ENCODE measurements around the gene SMARCC2. TPM values are rescaled to one million over a fixed set of nuclear protein-coding genes. Genes with fewer than 3 reads are reported as not detected.
A peak's percentile ranks its signal among the peaks of the same experiment; 100 is the strongest.
"Not testable (repeated sequence)": the region's sequence is repeated elsewhere in the genome, so short reads cannot be mapped to it uniquely, and the experiment has no call there.

Gene SMARCC2
- polyA plus RNA-seq, 3 donors from 2014 or later: 25.7 to 118 (median 43.7) TPM

- H3K27me3 Mint-ChIP-seq (ENCODE audit: low read depth in 3 of 3): peaks cover 0 to 1% (median 0%) of the 10 kb centered on the region in 3 donors
- no peak overlapping the region for H3K4me3 Mint-ChIP-seq
- H3K27ac Mint-ChIP-seq: peak overlapping the region in 3 of 6 donors; percentile 1 to 57 (median 20)
Observed at GRCh38 chr12:56202366-56202765, 13.1 kb upstream of the SMARCC2 start.

GRCh38 chr12:56198836-56199235, 9.6 kb upstream of the SMARCC2 start:
- Mint-ChIP-seq H3K4me3 (no peak overlapping the region), H3K9me3 (no peaks in the 10 kb centered on the region), H3K27me3 (ENCODE audit: low read depth in 3 of 3) (peaks cover 0 to 1% (median 0%) of the 10 kb centered on the region in 3 donors), H3K36me3 (peaks cover 0 to 4% (median 0%) of the 10 kb centered on the region in 3 donors), H3K4me1 (peaks cover 0 to 5% of the 10 kb centered on the region in 2 donors), H3K27ac (peak overlapping the region in 1 of 6 donors; percentile 17)
- DNase-seq: no peak

More at GRCh38 chr12:56202366-56202765, 13.1 kb upstream of the SMARCC2 start:
- DNase-seq: no peak
- Mint-ChIP-seq H3K9me3 (no peaks in the 10 kb centered on the region), H3K36me3 (peaks cover 5 to 13% (median 10%) of the 10 kb centered on the region in 3 donors), H3K4me1 (peaks cover 0 to 5% of the 10 kb centered on the region in 2 donors)

GRCh38 chr12:56197921-56198635, 8.8 kb upstream of the SMARCC2 start:
- Mint-ChIP-seq H3K9me3 (no peaks in the 10 kb centered on the region), H3K4me1 (peaks cover 3 to 10% of the 10 kb centered on the region in 2 donors), H3K4me3 (no peak overlapping the region), H3K27ac (peak overlapping the region in 1 of 6 donors; percentile 5), H3K27me3 (ENCODE audit: low read depth in 3 of 3) (peaks cover 0 to 3% (median 0%) of the 10 kb centered on the region in 3 donors), H3K36me3 (peaks cover 0 to 4% (median 0%) of the 10 kb centered on the region in 3 donors)
- no peak for DNase-seq

DNA sequence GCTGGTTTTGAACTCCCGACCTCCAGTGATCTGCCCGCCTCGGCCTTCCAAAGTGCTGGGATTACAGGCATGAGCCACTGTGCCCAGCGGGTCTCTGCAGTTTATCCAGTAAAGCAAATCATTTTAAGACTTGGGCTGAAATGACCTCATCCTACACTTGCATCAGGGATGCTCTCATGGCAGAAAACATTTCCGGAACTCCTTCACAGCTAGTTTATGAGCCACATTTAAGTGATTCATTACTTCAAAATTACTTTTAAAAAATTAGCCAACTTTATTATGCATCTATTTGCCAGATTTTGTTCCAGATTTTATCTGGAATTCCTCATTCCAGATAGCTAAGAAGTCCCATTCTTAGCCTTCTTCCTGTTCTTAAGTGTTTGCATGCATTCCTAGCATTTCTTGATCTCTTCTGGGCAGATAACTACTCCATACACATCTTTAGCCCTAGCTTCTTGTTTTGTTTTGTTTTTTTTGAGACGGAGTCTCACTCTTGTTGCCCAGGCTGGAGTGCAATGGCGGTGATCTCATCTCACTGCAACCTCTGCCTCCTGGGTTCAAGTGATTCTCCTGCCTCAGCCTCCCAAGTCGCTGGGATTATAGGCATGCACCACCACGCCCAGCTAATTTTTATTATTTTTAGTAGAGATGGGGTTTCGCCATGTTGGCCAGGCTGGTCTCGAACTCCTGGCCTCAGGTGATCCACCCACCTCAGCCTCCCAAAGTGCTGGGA, 7.7 kb upstream of the SMARCC2 start:
- not testable (repeated sequence) for DNase-seq; H3K4me3 Mint-ChIP-seq; H3K9me3 Mint-ChIP-seq; H3K27ac Mint-ChIP-seq; H3K36me3 Mint-ChIP-seq; H3K27me3 Mint-ChIP-seq (ENCODE audit: low read depth in 3 of 3)
- H3K4me1 Mint-ChIP-seq: peaks cover 9 to 13% of the 10 kb centered on the region in 2 donors

DNA sequence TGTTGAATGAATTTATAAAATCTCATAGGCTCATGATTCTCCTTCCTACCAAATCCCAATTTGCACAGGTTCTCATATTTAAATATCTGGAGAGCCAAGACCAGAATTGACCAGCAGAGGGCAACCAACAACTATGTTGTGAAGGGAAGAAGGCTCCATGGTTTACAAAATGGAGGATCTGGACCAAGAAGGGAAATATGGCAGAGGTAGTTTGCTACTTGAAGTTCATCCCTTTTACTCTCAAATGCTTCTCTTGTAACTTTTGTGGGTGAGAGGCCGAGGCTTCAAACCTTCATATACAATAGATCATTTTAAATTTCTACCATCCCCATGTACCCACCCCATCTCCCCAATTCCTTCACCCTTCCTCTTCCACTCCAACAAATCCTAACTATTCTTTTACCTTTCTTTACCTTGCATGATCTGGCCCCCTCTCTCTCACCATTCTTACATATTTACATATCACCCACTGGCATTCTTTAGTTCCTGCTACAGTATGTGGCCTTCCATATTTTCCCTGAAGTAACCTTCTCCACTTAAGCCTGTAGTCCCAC, 3.8 kb upstream of the SMARCC2 start:
- Mint-ChIP-seq H3K27me3 (ENCODE audit: low read depth in 3 of 3) (peaks cover 10 to 18% (median 17%) of the 10 kb centered on the region in 3 donors), H3K4me1 (peaks cover 28 to 37% of the 10 kb centered on the region in 2 donors), H3K4me3 (peak overlapping the region; percentile 12 to 46 (median 37)), H3K36me3 (peaks cover 0 to 4% (median 0%) of the 10 kb centered on the region in 3 donors), H3K27ac (peak overlapping the region in 4 of 6 donors; percentile 36 to 88 (median 62)), H3K9me3 (no peaks in the 10 kb centered on the region)
- DNase-seq: peak; percentile 67 to 75 (median 72)

GRCh38 chr12:56192582-56192981, 3.3 kb upstream of the SMARCC2 start:
- H3K27ac Mint-ChIP-seq: peak overlapping the region in 5 of 6 donors; percentile 12 to 88 (median 41)
- peaks cover 10 to 18% (median 17%) of the 10 kb centered on the region in 3 donors for H3K27me3 Mint-ChIP-seq (ENCODE audit: low read depth in 3 of 3)
- no peaks in the 10 kb centered on the region for H3K9me3 Mint-ChIP-seq
- peaks cover 33 to 43% of the 10 kb centered on the region in 2 donors for H3K4me1 Mint-ChIP-seq
- peak overlapping the region; percentile 12 to 46 (median 37) for H3K4me3 Mint-ChIP-seq
- DNase-seq: peak in 1 of 3 donors; percentile 12
- H3K36me3 Mint-ChIP-seq: peaks cover 0 to 4% (median 0%) of the 10 kb centered on the region in 3 donors

GRCh38 chr12:56190695-56191155, 1.4 kb upstream of the SMARCC2 start:
- peaks cover 10 to 18% (median 17%) of the 10 kb centered on the region in 3 donors for H3K27me3 Mint-ChIP-seq (ENCODE audit: low read depth in 3 of 3)
- no peak for DNase-seq
- H3K27ac Mint-ChIP-seq: peak overlapping the region; percentile 92 to 98 (median 96)
- H3K4me3 Mint-ChIP-seq: peak overlapping the region; percentile 92 to 98 (median 97)
- no peaks in the 10 kb centered on the region for H3K9me3 Mint-ChIP-seq
- H3K36me3 Mint-ChIP-seq: peaks cover 2 to 4% (median 4%) of the 10 kb centered on the region in 3 donors
- peaks cover 43 to 58% of the 10 kb centered on the region in 2 donors for H3K4me1 Mint-ChIP-seq

GRCh38 chr12:56189918-56190694, 823 bp upstream of the SMARCC2 start:
- H3K4me1 Mint-ChIP-seq: peaks cover 43 to 60% of the 10 kb centered on the region in 2 donors
- H3K36me3 Mint-ChIP-seq: peaks cover 3 to 4% (median 4%) of the 10 kb centered on the region in 3 donors
- peak; percentile 72 to 74 (median 74) for DNase-seq
- H3K27ac Mint-ChIP-seq: peak overlapping the region; percentile 92 to 98 (median 96)
- peaks cover 10 to 18% (median 17%) of the 10 kb centered on the region in 3 donors for H3K27me3 Mint-ChIP-seq (ENCODE audit: low read depth in 3 of 3)
- peak overlapping the region; percentile 92 to 98 (median 97) for H3K4me3 Mint-ChIP-seq
- no peaks in the 10 kb centered on the region for H3K9me3 Mint-ChIP-seq

GRCh38 chr12:56188778-56189098, 545 bp downstream of the SMARCC2 start:
- H3K4me1 Mint-ChIP-seq: peaks cover 43 to 60% of the 10 kb centered on the region in 2 donors

GRCh38 chr12:56188131-56188777, 1.0 kb downstream of the SMARCC2 start:
- Mint-ChIP-seq H3K27ac (peak overlapping the region; percentile 73 to 99 (median 91)), H3K36me3 (peaks cover 7 to 19% (median 8%) of the 10 kb centered on the region in 3 donors), H3K4me1 (peaks cover 42 to 56% of the 10 kb centered on the region in 2 donors), H3K27me3 (ENCODE audit: low read depth in 3 of 3) (peaks cover 10 to 18% (median 16%) of the 10 kb centered on the region in 3 donors), H3K9me3 (no peaks in the 10 kb centered on the region), H3K4me3 (peak overlapping the region; percentile 86 to 98 (median 89))
- DNase-seq: peak in 1 of 3 donors; percentile 16

More at GRCh38 chr12:56188778-56189098, 545 bp downstream of the SMARCC2 start:
- H3K9me3 Mint-ChIP-seq: no peaks in the 10 kb centered on the region
- H3K27ac Mint-ChIP-seq: peak overlapping the region; percentile 73 to 99 (median 91)
- peaks cover 7 to 16% (median 8%) of the 10 kb centered on the region in 3 donors for H3K36me3 Mint-ChIP-seq
- peak overlapping the region; percentile 86 to 98 (median 89) for H3K4me3 Mint-ChIP-seq
- peaks cover 10 to 18% (median 17%) of the 10 kb centered on the region in 3 donors for H3K27me3 Mint-ChIP-seq (ENCODE audit: low read depth in 3 of 3)
- DNase-seq: peak in 1 of 3 donors; percentile 22

- Mint-ChIP-seq H3K4me1 (peaks cover 34 to 46% of the 10 kb centered on the region in 2 donors), H3K9me3 (no peaks in the 10 kb centered on the region), H3K27me3 (ENCODE audit: low read depth in 3 of 3) (peaks cover 10 to 18% (median 16%) of the 10 kb centered on the region in 3 donors), H3K4me3 (peak overlapping the region in 4 of 5 donors; percentile 29 to 93 (median 68)), H3K27ac (peak overlapping the region in 5 of 6 donors; percentile 55 to 91 (median 73)), H3K36me3 (peaks cover 7 to 20% (median 8%) of the 10 kb centered on the region in 3 donors)
- DNase-seq: no peak
Observed at GRCh38 chr12:56186957-56187356, 2.3 kb downstream of the SMARCC2 start.

GRCh38 chr12:56178347-56178746, 10.9 kb downstream of the SMARCC2 start:
- Mint-ChIP-seq H3K27ac (no peak overlapping the region), H3K36me3 (peaks cover 39 to 57% (median 49%) of the 10 kb centered on the region in 3 donors), H3K27me3 (ENCODE audit: low read depth in 3 of 3) (peaks cover 0 to 2% (median 0%) of the 10 kb centered on the region in 3 donors), H3K4me1 (no peaks in the 10 kb centered on the region), H3K9me3 (no peaks in the 10 kb centered on the region), H3K4me3 (no peak overlapping the region)
- DNase-seq: no peak
